ENCODE data around the gene PIBF1. TPM values are rescaled to one million over a fixed set of nuclear protein-coding genes. Genes with fewer than 3 reads are reported as not detected.
"Not testable (repeated sequence)": the region's sequence is repeated elsewhere in the genome, so short reads cannot be mapped to it uniquely, and the experiment has no call there.

The PIBF1 gene
- total RNA-seq, 1 donor, result 25.7 TPM

- Histone ChIP-seq H3K27me3 (ENCODE audit: insufficient read depth, low read length) (no peaks in the 10 kb centered on the region), H3K9me3 (ENCODE audit: low read depth, low read length) (no peaks in the 10 kb centered on the region), H3K4me1 (ENCODE audit: insufficient read depth, low read length) (no peaks in the 10 kb centered on the region), H3K4me3 (ENCODE audit: low read length) (no peak overlapping the region)
Measured at GRCh38 chr13:72852207-72852606, 70.3 kb downstream of the PIBF1 start.

GRCh38 chr13:72853000-72853399, 71.1 kb downstream of the PIBF1 start:
- no peaks in the 10 kb centered on the region for H3K9me3 ChIP-seq (ENCODE audit: low read depth, low read length)
- no peaks in the 10 kb centered on the region for H3K27me3 ChIP-seq (ENCODE audit: insufficient read depth, low read length)
- H3K4me3 ChIP-seq (ENCODE audit: low read length), result no peak overlapping the region
- H3K4me1 ChIP-seq (ENCODE audit: insufficient read depth, low read length), result no peaks in the 10 kb centered on the region

DNA sequence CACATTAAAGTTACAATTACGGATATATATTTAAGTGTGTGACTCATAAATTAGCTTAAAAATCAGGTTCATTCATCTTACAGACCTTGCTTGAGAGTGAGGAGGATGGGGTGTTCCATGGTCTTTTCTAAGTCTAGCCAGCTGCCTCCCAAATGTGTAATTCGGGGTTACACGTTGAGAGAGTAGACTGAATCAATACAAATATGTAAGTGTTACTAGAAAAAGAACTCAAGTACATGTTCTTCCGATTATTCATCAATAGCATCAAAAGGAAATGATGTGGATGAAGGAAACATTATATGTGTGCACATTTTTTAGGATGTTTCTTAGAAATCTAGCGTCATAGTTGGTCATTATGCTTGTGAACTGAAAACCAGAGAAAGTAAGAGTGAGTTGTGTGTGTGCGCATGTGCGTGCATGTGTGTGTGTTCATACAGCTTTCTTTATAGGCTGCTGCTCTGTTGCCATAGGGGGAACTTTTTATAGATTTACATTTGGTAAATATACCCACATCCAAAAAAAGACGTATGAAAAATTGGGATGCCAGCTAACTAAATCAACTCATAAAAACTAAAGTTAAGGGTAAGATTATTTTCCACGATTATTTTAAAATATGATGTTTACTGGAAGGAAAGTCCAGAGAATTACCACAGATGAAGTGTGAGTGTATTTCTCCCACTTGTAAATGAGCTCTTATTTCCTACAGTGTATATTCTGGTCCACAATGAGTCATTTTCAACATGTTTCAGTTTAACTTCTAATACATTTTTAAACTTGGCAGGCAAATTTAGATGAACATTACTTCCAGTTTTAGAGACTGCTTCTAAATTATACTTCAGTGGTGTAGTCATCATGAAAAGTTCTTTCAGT, 82.4 kb downstream of the PIBF1 start:
- H3K9me3 ChIP-seq (ENCODE audit: low read depth, low read length), result no peaks in the 10 kb centered on the region
- H3K4me1 ChIP-seq (ENCODE audit: insufficient read depth, low read length), result no peaks in the 10 kb centered on the region
- H3K27me3 ChIP-seq (ENCODE audit: insufficient read depth, low read length), result no peaks in the 10 kb centered on the region
- H3K4me3 ChIP-seq (ENCODE audit: low read length), result no peak overlapping the region

DNA sequence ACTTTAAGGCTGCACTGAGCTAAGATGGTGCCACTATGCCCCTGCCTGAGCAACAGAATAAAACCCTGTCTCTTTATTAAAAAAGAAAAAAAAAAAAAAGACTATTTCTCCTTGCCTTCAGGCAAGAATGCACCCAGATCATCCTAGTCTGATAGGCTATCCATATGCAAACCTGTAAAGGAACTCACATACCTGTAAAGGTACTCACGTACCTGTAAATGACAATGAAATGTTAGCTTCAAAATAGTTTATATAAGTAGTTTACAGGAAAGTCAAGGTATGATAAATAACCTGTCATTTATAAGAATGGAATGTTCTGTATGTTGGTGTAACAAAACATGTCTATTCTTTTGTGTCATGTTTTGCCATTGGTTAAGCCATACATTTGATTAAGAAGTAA, 86.3 kb downstream of the PIBF1 start:
- no peak overlapping the region for H3K4me3 ChIP-seq (ENCODE audit: low read length)
- no peaks in the 10 kb centered on the region for H3K4me1 ChIP-seq (ENCODE audit: insufficient read depth, low read length)
- no peaks in the 10 kb centered on the region for H3K27me3 ChIP-seq (ENCODE audit: insufficient read depth, low read length)
- no peaks in the 10 kb centered on the region for H3K9me3 ChIP-seq (ENCODE audit: low read depth, low read length)

- peaks cover 8% of the 10 kb centered on the region for H3K9me3 ChIP-seq (ENCODE audit: low read depth, low read length)
- no peak overlapping the region for H3K4me3 ChIP-seq (ENCODE audit: low read length)
- H3K4me1 ChIP-seq (ENCODE audit: insufficient read depth, low read length), result no peaks in the 10 kb centered on the region
- H3K27me3 ChIP-seq (ENCODE audit: insufficient read depth, low read length), result no peaks in the 10 kb centered on the region
Measured at GRCh38 chr13:72875233-72875632, 93.3 kb downstream of the PIBF1 start.

DNA sequence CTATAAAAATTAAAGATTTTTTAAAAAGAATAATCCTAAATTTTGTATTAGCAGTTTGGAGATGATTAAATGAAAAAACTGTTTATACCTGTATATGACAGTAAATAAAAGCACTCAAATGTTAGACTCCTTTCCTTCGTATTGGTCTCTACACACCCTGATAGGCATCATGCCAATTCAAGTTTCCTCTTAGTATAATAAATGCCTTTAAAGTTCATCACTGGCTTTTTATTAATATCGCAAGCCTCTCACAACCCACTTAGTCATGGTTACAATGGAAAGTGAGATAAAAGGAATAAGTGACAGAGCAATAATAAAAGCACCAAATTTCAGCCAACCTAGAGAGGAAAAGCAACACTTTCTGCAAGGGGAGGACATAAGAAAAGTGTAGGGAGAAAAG, 102.2 kb downstream of the PIBF1 start:
- Histone ChIP-seq H3K4me1 (ENCODE audit: insufficient read depth, low read length) (no peaks in the 10 kb centered on the region), H3K9me3 (ENCODE audit: low read depth, low read length) (no peaks in the 10 kb centered on the region), H3K27me3 (ENCODE audit: insufficient read depth, low read length) (no peaks in the 10 kb centered on the region), H3K4me3 (ENCODE audit: low read length) (no peak overlapping the region)

DNA sequence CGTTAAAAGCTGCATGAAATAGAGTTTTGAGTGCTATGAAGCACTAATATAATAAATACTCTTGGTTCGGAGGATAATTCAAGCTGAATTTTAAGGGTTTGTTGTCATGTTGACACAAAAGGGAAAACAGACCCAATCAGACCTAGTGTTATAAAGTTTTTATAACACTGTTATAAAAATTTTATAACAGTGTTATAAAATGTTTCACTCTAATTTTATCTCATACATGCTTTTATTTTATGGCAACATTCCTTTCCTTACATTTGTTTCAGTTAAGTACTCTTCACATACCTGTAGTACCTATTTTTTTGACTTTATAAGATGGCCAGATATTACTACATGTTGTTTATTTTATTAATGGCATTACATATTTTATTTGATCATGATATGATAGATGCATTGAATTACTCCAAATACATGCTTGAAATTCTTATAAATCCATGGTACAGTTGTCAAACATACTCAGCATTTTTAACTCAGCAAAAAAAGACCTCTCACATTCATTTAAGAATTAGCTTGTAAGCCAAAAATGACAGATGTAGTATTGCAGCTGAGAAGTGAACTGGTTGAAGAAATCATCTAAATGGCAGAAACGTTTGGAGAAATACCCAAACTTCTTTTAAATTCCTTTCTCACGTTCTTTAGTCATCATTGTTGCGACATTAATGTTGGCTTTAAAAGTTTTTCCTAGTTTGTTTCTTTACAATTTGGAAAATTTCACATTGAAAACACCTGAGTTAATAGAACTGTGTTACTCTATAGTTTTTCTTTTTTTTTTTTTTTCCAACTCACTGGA, 104.5 kb downstream of the PIBF1 start:
- no peaks in the 10 kb centered on the region for H3K27me3 ChIP-seq (ENCODE audit: insufficient read depth, low read length)
- H3K9me3 ChIP-seq (ENCODE audit: low read depth, low read length), result no peaks in the 10 kb centered on the region
- H3K4me1 ChIP-seq (ENCODE audit: insufficient read depth, low read length), result no peaks in the 10 kb centered on the region
- no peak overlapping the region for H3K4me3 ChIP-seq (ENCODE audit: low read length)

DNA sequence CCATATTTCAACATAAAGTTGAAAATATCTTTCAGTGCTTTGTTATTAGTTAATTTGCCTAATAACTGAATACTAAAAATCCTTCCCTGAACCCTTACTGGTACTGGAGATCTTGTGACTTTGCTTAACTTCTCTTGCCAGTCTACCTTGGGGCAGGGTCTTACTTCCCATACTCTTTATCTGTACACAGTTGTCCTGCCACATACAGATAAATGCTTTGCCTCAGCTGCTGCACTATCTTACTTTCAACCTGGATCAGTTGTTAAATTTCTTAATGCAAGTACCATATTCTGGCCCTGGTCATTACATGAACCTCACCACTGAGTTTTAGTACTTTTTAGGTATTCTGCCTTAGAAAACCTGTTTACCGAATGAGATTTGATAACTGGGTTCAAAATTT, 107.6 kb downstream of the PIBF1 start:
- Histone ChIP-seq H3K27me3 (ENCODE audit: insufficient read depth, low read length) (no peaks in the 10 kb centered on the region), H3K9me3 (ENCODE audit: low read depth, low read length) (no peaks in the 10 kb centered on the region), H3K4me1 (ENCODE audit: insufficient read depth, low read length) (no peaks in the 10 kb centered on the region), H3K4me3 (ENCODE audit: low read length) (no peak overlapping the region)

DNA sequence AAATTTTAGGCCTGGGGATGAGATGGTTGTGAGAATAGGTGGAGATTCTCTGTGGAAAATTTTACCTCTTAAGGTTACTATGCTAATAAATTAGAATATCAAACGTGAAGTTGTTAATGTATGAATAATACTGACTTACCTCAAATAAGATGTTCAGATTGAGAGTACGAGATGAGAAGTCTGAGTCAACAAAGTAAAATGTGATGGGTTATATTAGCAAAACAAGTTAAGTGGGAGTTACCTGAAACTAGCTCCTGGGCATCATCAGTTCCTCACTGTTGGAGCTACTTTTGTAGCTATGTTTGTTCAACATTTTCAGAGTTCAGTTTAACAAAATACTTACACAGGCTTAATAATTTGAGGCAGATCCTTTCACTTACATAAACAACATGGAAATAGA, 108.6 kb downstream of the PIBF1 start:
- no peak overlapping the region for H3K4me3 ChIP-seq (ENCODE audit: low read length)
- no peaks in the 10 kb centered on the region for H3K4me1 ChIP-seq (ENCODE audit: insufficient read depth, low read length)
- H3K27me3 ChIP-seq (ENCODE audit: insufficient read depth, low read length), result no peaks in the 10 kb centered on the region
- H3K9me3 ChIP-seq (ENCODE audit: low read depth, low read length), result no peaks in the 10 kb centered on the region

- H3K27me3 ChIP-seq (ENCODE audit: insufficient read depth, low read length), result no peaks in the 10 kb centered on the region
- H3K9me3 ChIP-seq (ENCODE audit: low read depth, low read length), result no peaks in the 10 kb centered on the region
- H3K4me3 ChIP-seq (ENCODE audit: low read length), result no peak overlapping the region
- H3K4me1 ChIP-seq (ENCODE audit: insufficient read depth, low read length), result no peaks in the 10 kb centered on the region
Measured at GRCh38 chr13:72891423-72891822, 109.5 kb downstream of the PIBF1 start.

GRCh38 chr13:72896869-72897268, 114.9 kb downstream of the PIBF1 start:
- H3K27me3 ChIP-seq (ENCODE audit: insufficient read depth, low read length), result no peaks in the 10 kb centered on the region
- H3K9me3 ChIP-seq (ENCODE audit: low read depth, low read length), result no peaks in the 10 kb centered on the region
- H3K4me1 ChIP-seq (ENCODE audit: insufficient read depth, low read length), result no peaks in the 10 kb centered on the region
- no peak overlapping the region for H3K4me3 ChIP-seq (ENCODE audit: low read length)

DNA sequence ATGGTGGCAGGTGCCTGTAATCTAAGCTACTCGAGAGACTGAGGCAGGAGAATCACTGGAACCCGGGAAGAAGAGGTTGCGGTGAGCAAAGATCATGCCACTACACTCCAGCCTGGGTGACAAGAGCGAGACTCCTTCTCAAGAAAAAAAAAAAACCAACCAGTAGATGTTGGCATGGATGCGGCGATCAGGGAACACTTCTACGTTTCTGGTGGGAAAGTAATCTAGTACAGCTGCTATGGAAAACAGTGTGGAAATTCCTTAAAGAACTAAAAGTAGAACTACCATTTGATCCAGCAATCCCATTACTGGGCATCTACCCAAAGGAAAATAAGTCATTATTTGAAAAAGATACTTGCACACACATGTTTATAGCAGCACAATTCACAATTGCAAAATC, 119.6 kb downstream of the PIBF1 start:
- not testable (repeated sequence) for H3K4me1 ChIP-seq (ENCODE audit: insufficient read depth, low read length); H3K4me3 ChIP-seq (ENCODE audit: low read length); H3K27me3 ChIP-seq (ENCODE audit: insufficient read depth, low read length); H3K9me3 ChIP-seq (ENCODE audit: low read depth, low read length)

DNA sequence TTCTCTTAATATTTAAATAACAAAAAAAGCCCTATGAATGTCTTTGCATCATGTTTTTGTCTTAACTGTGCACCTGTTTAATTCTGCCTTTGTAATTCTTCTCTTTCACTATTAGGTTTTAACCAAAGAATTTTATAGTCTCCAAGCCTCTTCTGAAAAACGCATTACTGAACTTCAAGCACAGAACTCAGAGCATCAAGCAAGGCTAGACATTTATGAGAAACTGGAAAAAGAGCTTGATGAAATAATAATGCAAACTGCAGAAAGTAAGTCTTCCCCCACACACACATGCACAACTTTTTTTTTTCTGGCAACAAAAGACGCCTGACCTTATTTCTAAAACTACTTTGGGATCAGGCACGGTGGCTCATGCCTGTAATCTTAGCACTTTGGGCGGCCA, 126.5 kb downstream of the PIBF1 start:
- Histone ChIP-seq H3K4me3 (ENCODE audit: low read length) (no peak overlapping the region), H3K4me1 (ENCODE audit: insufficient read depth, low read length) (no peaks in the 10 kb centered on the region), H3K9me3 (ENCODE audit: low read depth, low read length) (no peaks in the 10 kb centered on the region), H3K27me3 (ENCODE audit: insufficient read depth, low read length) (no peaks in the 10 kb centered on the region)

GRCh38 chr13:72911981-72912380, 130.0 kb downstream of the PIBF1 start:
- no peaks in the 10 kb centered on the region for H3K4me1 ChIP-seq (ENCODE audit: insufficient read depth, low read length)
- H3K27me3 ChIP-seq (ENCODE audit: insufficient read depth, low read length), result no peaks in the 10 kb centered on the region
- H3K9me3 ChIP-seq (ENCODE audit: low read depth, low read length), result no peaks in the 10 kb centered on the region
- no peak overlapping the region for H3K4me3 ChIP-seq (ENCODE audit: low read length)

- Histone ChIP-seq H3K27me3 (ENCODE audit: insufficient read depth, low read length) (no peaks in the 10 kb centered on the region), H3K4me1 (ENCODE audit: insufficient read depth, low read length) (no peaks in the 10 kb centered on the region), H3K9me3 (ENCODE audit: low read depth, low read length) (no peaks in the 10 kb centered on the region), H3K4me3 (ENCODE audit: low read length) (no peak overlapping the region)
Measured at GRCh38 chr13:72920097-72920496, 138.2 kb downstream of the PIBF1 start.

Data from mononuclear cell (primary cell).